Amygdala (tissue), 56 donors: ENCODE data around the gene SUPT6H.
A peak's percentile ranks its signal among the peaks of the same experiment; 100 is the strongest.
"Not testable (repeated sequence)": the region's sequence is repeated elsewhere in the genome, so short reads cannot be mapped to it uniquely, and the experiment has no call there.

ENCODE experiments used
- DNase-seq, 56 donors: peaks; one replicate each; lab custom pipeline; 2025; lab: John Stamatoyannopoulos, UW

The SUPT6H gene

GRCh38 chr17:28716740-28717577 is 55.0 kb downstream of the SUPT6H start:
- peak in 1 of 56 donors; percentile 24 for DNase-seq

DNA sequence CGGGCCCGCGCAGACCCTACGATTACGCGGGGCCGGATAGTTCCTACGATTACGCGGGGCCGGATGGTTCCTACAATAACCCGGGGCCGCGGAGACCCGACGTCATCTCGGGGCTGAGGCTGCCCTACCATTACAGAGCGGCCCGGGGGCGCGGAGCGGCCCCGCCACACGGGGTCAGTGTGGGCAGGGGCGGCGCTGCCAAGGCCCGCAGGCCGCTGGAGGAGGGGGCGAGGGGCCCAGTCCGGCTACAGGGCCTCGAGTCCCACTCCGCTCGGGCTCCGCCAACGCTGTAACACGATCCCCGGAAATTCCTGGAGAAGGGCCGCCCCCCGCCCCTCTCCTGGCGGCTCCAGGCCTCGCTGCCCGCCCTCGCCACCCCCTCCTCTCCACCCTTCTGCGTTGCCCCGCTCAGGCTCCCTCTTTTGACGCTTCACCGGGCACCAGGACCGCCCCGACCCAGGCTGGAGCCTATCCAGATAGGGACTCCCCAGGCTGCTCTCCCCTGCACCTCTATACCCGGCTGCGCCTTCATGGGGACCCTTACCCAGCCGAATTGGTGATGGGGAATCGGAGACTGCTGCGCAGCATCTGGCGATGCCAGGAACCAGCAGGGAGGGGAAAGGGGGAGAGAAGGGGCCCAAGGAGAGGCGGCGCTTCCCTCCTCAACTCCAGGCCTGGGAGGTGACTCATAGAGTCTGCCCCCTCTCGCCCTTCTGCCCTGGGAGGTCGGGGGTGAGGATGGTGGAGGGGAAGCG is 55.8 kb downstream of the SUPT6H start, which contains the start of gene RAB34:
TSS of gene RAB34 (minus strand) at position 291 of the 755 bp plus-strand sequence. CDS start 602 bp downstream, outside the sequence.
- DNase-seq: peak in 34 of 56 donors; percentile 5 to 64 (median 38)

DNA sequence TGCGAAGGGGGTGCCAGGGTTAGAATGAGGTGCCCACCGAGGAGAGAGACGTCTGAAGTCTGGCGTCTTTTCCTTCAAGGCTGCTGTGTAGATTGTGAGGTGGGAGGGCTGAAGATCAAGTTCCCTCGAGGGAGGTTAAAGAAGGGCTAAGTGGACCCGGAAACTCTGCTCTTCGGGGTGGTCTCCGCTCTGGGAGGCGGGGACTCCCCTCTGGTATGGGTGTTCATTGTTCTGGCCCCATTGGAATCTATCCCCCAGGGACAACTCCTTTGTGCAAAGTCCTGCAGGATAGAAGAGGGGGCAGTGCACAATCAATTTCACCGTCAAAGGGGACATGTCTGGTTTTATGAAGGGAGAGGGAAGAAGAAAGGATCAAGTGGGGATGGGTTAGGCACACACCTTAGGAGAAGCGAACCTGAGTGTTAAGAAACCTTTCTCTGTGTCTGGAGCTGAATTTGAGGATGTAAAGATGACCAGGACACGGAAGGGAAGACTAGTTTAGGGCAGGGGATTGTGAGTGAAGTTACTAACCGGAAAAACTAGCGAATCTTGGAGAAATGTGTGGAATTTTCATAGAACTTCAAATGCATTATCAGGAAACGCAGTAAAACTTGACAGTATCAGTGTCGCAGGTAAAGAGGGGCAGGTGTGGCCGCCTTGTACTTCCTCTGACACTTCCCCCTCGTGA is 56.5 kb downstream of the SUPT6H start:
- DNase-seq: no peak

- DNase-seq: no peak
These were observed 57.0 kb downstream of the SUPT6H start for GRCh38 chr17:28719021-28719433.

- DNase-seq: no peak
These were observed 58.4 kb downstream of the SUPT6H start for GRCh38 chr17:28720247-28720996.

DNA sequence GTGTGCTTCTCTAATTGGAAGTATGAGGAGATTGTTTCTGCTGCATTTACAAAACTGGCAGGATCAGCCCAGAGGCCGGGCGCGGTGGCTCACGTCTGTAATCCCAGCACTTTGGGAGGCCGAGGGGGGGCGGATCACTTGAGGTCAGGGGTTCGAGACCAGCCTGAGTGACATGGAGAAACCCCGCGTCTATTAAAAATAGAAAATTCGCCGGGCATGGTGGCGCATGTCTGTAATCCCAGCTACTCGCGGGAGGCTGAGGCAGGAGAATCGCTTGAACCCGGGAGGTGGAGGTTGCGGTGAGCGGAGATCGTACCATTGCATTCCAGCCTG is 59.0 kb downstream of the SUPT6H start:
- not testable (repeated sequence) for DNase-seq

- DNase-seq: no peak
These were observed 60.6 kb downstream of the SUPT6H start for GRCh38 chr17:28722417-28723158.

DNA sequence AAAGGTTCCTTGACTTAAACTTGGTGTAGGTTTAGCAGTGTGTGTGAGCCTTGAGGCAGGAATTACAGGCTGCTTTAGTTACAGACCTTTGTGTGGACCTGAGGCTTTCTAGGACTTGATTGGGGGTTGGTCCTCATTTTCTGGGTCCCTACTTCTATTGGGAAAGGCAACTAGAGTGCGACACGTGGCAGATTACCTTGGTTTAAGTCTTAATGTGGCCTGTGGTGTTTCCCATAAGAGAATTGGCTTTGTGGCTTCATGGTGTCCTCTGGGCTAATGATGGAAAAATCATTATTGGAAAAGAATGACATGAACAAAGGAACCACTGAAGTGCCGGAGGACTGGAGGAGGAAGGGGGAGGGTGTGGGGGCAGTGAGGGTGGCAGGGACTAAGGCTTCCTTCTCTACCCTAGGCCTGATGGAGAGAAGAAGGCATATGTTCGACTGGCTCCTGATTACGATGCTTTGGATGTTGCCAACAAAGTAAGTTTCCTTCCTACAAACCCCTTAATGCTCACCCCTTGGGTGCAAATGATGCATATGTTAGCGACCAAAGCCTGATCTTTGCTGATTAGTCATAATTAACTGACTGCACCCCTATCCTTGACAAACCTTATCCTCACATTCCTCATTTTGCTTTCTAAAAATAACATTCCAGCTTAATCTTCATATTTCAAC is 61.3 kb downstream of the SUPT6H start:
- DNase-seq: no peak

GRCh38 chr17:28723836-28724499 is 62.0 kb downstream of the SUPT6H start:
- not testable (repeated sequence) for DNase-seq

GRCh38 chr17:28724500-28725165 is 62.6 kb downstream of the SUPT6H start:
- DNase-seq: no peak

GRCh38 chr17:28725166-28725659 is 63.2 kb downstream of the SUPT6H start:
- peak in 1 of 56 donors; percentile 41 for DNase-seq

- DNase-seq: peak in 5 of 56 donors; percentile 26 to 58 (median 43)
These were observed 63.7 kb downstream of the SUPT6H start for GRCh38 chr17:28725660-28726225.

- peak in 39 of 56 donors; percentile 32 to 81 (median 68) for DNase-seq
These were observed 64.2 kb downstream of the SUPT6H start, which contains the start of gene TLCD1 for GRCh38 chr17:28726226-28726626. Gene TLCD1 (minus strand): TSS chr17:28726233. CDS start chr17:28726097, 136 bp downstream.

- peak; percentile 34 to 93 (median 84) for DNase-seq
These were observed 64.9 kb downstream of the SUPT6H start for GRCh38 chr17:28726627-28727491.

- peak; percentile 56 to 98 (median 88) for DNase-seq
These were observed 66.6 kb downstream of the SUPT6H start, which contains the start of gene NEK8 for GRCh38 chr17:28728364-28729200. Gene NEK8 (plus strand): TSS chr17:28728788. CDS start chr17:28728814, 26 bp downstream.
